Head of caudate nucleus (tissue), 42 donors: ENCODE measurements around the gene SEMA5A.
A peak's percentile ranks its signal among the peaks of the same experiment; 100 is the strongest.

Experiments
- DNase-seq, 42 donors: peaks; one replicate each; pipeline versions ENCODE4 v3.0.0 to v3.0.0-alpha.2; 2020 to 2021; ENCODE audit warnings: mixed read lengths in 7 of 42
- intact Hi-C: fragments of 100-400 bp; cut with DNase I; formaldehyde crosslinking; loops from one replicate; pipeline ENCODE4 v1.15.0; 2022

The SEMA5A gene

GRCh38 chr5:9324348-9325077, 221.4 kb downstream of the SEMA5A start:
- DNase-seq: no peak
- intact Hi-C loops: no loop called here

- intact Hi-C loops: no loop called here
- DNase-seq: no peak
Measured at GRCh38 chr5:9320652-9321051, 225.2 kb downstream of the SEMA5A start.

GRCh38 chr5:9318031-9318430, 227.8 kb downstream of the SEMA5A start:
- intact Hi-C loops: no loop called here
- DNase-seq: no peak

GRCh38 chr5:9316733-9317132, 229.1 kb downstream of the SEMA5A start:
- intact Hi-C loops: no loop called here
- no peak for DNase-seq

GRCh38 chr5:9316041-9316440, 229.8 kb downstream of the SEMA5A start:
- DNase-seq: no peak
- intact Hi-C loops: no loop called here

- DNase-seq: no peak
- intact Hi-C loops: no loop called here
Measured at GRCh38 chr5:9314558-9314957, 231.3 kb downstream of the SEMA5A start.

GRCh38 chr5:9313751-9314150, 232.1 kb downstream of the SEMA5A start:
- intact Hi-C loops: no loop called here
- DNase-seq: no peak

- intact Hi-C loops: no loop called here
- no peak for DNase-seq
Measured at GRCh38 chr5:9307150-9307549, 238.7 kb downstream of the SEMA5A start.

GRCh38 chr5:9302218-9302617, 243.7 kb downstream of the SEMA5A start:
- intact Hi-C loops: no loop called here
- no peak for DNase-seq

- no peak for DNase-seq
- intact Hi-C loops: no loop called here
Measured at GRCh38 chr5:9301200-9301599, 244.7 kb downstream of the SEMA5A start.

- intact Hi-C loops: no loop called here
- DNase-seq: no peak
Measured at GRCh38 chr5:9297134-9297533, 248.7 kb downstream of the SEMA5A start.

GRCh38 chr5:9295466-9295801, 250.4 kb downstream of the SEMA5A start:
- intact Hi-C loops: no loop called here
- no peak for DNase-seq

GRCh38 chr5:9294793-9295465, 250.9 kb downstream of the SEMA5A start:
- intact Hi-C loops: no loop called here
- DNase-seq: no peak

- intact Hi-C loops: no loop called here
- DNase-seq: peak in 41 of 42 donors; percentile 14 to 80 (median 50)
Measured at GRCh38 chr5:9288234-9288633, 257.6 kb downstream of the SEMA5A start.

GRCh38 chr5:9284781-9285307, 261.0 kb downstream of the SEMA5A start:
- DNase-seq: no peak
- intact Hi-C loops: no loop called here

GRCh38 chr5:9284272-9284671, 261.6 kb downstream of the SEMA5A start:
- intact Hi-C loops: no loop called here
- DNase-seq: no peak

- intact Hi-C loops: no loop called here
- DNase-seq: no peak
Measured at GRCh38 chr5:9283473-9283872, 262.4 kb downstream of the SEMA5A start.

- intact Hi-C loops: no loop called here
- DNase-seq: no peak
Measured at GRCh38 chr5:9283021-9283420, 262.9 kb downstream of the SEMA5A start.

GRCh38 chr5:9282211-9282610, 263.7 kb downstream of the SEMA5A start:
- intact Hi-C loops: no loop called here
- DNase-seq: no peak

GRCh38 chr5:9279774-9280173, 266.1 kb downstream of the SEMA5A start:
- DNase-seq: no peak
- intact Hi-C loops: no loop called here
